ENCODE results near the gene BAG5.

Gene BAG5

GRCh38 chr14:103549361-103550311 lies 12.8 kb downstream of the BAG5 start:
- Histone ChIP-seq H3K27me3 (ENCODE audit: insufficient read depth, low read length) (no peaks in the 10 kb centered on the region), H3K4me3 (ENCODE audit: low read length) (no peak overlapping the region), H3K9ac (ENCODE audit: low read depth, low read length) (no peak overlapping the region), H3K36me3 (ENCODE audit: insufficient read depth, low read depth, low read length) (no peaks in the 10 kb centered on the region), H3K27ac (ENCODE audit: low read length) (no peak overlapping the region), H3K9me3 (ENCODE audit: insufficient read depth, low read depth, low read length) (no peaks in the 10 kb centered on the region), H3K4me1 (ENCODE audit: insufficient read depth, low read length) (no peaks in the 10 kb centered on the region)

GRCh38 chr14:103548463-103549351 lies 13.8 kb downstream of the BAG5 start:
- Histone ChIP-seq H3K9ac (ENCODE audit: low read depth, low read length) (no peak overlapping the region), H3K4me1 (ENCODE audit: insufficient read depth, low read length) (peaks cover 1% of the 10 kb centered on the region; the same call in 1 of the 2 replicates), H3K9me3 (ENCODE audit: insufficient read depth, low read depth, low read length) (no peaks in the 10 kb centered on the region), H3K4me3 (ENCODE audit: low read length) (no peak overlapping the region), H3K27me3 (ENCODE audit: insufficient read depth, low read length) (no peaks in the 10 kb centered on the region), H3K36me3 (ENCODE audit: insufficient read depth, low read depth, low read length) (no peaks in the 10 kb centered on the region), H3K27ac (ENCODE audit: low read length) (no peak overlapping the region)

- Histone ChIP-seq H3K9me3 (ENCODE audit: insufficient read depth, low read depth, low read length) (no peaks in the 10 kb centered on the region), H3K4me3 (ENCODE audit: low read length) (no peak overlapping the region), H3K27ac (ENCODE audit: low read length) (no peak overlapping the region), H3K36me3 (ENCODE audit: insufficient read depth, low read depth, low read length) (no peaks in the 10 kb centered on the region), H3K27me3 (ENCODE audit: insufficient read depth, low read length) (no peaks in the 10 kb centered on the region), H3K4me1 (ENCODE audit: insufficient read depth, low read length) (peaks cover 8% of the 10 kb centered on the region; the same call in 1 of the 2 replicates), H3K9ac (ENCODE audit: low read depth, low read length) (no peak overlapping the region)
These were observed 14.5 kb downstream of the BAG5 start for GRCh38 chr14:103547941-103548462.

GRCh38 chr14:103547455-103547940 lies 15.0 kb downstream of the BAG5 start:
- Histone ChIP-seq H3K4me1 (ENCODE audit: insufficient read depth, low read length) (peaks cover 10% of the 10 kb centered on the region; the same call in 1 of the 2 replicates), H3K36me3 (ENCODE audit: insufficient read depth, low read depth, low read length) (no peaks in the 10 kb centered on the region), H3K27ac (ENCODE audit: low read length) (no peak overlapping the region), H3K9me3 (ENCODE audit: insufficient read depth, low read depth, low read length) (no peaks in the 10 kb centered on the region), H3K27me3 (ENCODE audit: insufficient read depth, low read length) (no peaks in the 10 kb centered on the region), H3K4me3 (ENCODE audit: low read length) (no peak overlapping the region), H3K9ac (ENCODE audit: low read depth, low read length) (no peak overlapping the region)

- Histone ChIP-seq H3K27ac (ENCODE audit: low read length) (no peak overlapping the region), H3K9ac (ENCODE audit: low read depth, low read length) (no peak overlapping the region), H3K27me3 (ENCODE audit: insufficient read depth, low read length) (no peaks in the 10 kb centered on the region), H3K4me1 (ENCODE audit: insufficient read depth, low read length) (peaks cover 16% of the 10 kb centered on the region; the same call in 1 of the 2 replicates), H3K9me3 (ENCODE audit: insufficient read depth, low read depth, low read length) (no peaks in the 10 kb centered on the region), H3K36me3 (ENCODE audit: insufficient read depth, low read depth, low read length) (no peaks in the 10 kb centered on the region), H3K4me3 (ENCODE audit: low read length) (no peak overlapping the region)
These were observed 15.6 kb downstream of the BAG5 start for GRCh38 chr14:103546652-103547454.

GRCh38 chr14:103545915-103546651 lies 16.4 kb downstream of the BAG5 start:
- no peaks in the 10 kb centered on the region for H3K36me3 ChIP-seq (ENCODE audit: insufficient read depth, low read depth, low read length)
- peaks cover 17% of the 10 kb centered on the region; the same call in 1 of the 2 replicates for H3K4me1 ChIP-seq (ENCODE audit: insufficient read depth, low read length)
- no peaks in the 10 kb centered on the region for H3K9me3 ChIP-seq (ENCODE audit: insufficient read depth, low read depth, low read length)
- H3K27me3 ChIP-seq (ENCODE audit: insufficient read depth, low read length), result no peaks in the 10 kb centered on the region
- H3K27ac ChIP-seq (ENCODE audit: low read length), result no peak overlapping the region
- H3K4me3 ChIP-seq (ENCODE audit: low read length), result no peak overlapping the region
- no peak overlapping the region for H3K9ac ChIP-seq (ENCODE audit: low read depth, low read length)

- H3K4me1 ChIP-seq (ENCODE audit: insufficient read depth, low read length), result peaks cover 17% of the 10 kb centered on the region; the same call in 1 of the 2 replicates
- no peak overlapping the region for H3K9ac ChIP-seq (ENCODE audit: low read depth, low read length)
- no peaks in the 10 kb centered on the region for H3K9me3 ChIP-seq (ENCODE audit: insufficient read depth, low read depth, low read length)
- no peak overlapping the region for H3K4me3 ChIP-seq (ENCODE audit: low read length)
- H3K27me3 ChIP-seq (ENCODE audit: insufficient read depth, low read length), result no peaks in the 10 kb centered on the region
- no peaks in the 10 kb centered on the region for H3K36me3 ChIP-seq (ENCODE audit: insufficient read depth, low read depth, low read length)
- no peak overlapping the region for H3K27ac ChIP-seq (ENCODE audit: low read length)
These were observed 17.1 kb downstream of the BAG5 start for GRCh38 chr14:103545219-103545914.

- Histone ChIP-seq H3K9ac (ENCODE audit: low read depth, low read length) (no peak overlapping the region), H3K4me1 (ENCODE audit: insufficient read depth, low read length) (peaks cover 17% of the 10 kb centered on the region; the same call in 1 of the 2 replicates), H3K27ac (ENCODE audit: low read length) (no peak overlapping the region), H3K9me3 (ENCODE audit: insufficient read depth, low read depth, low read length) (no peaks in the 10 kb centered on the region), H3K4me3 (ENCODE audit: low read length) (no peak overlapping the region), H3K36me3 (ENCODE audit: insufficient read depth, low read depth, low read length) (no peaks in the 10 kb centered on the region), H3K27me3 (ENCODE audit: insufficient read depth, low read length) (no peaks in the 10 kb centered on the region; the same call in 1 of the 2 replicates)
These were observed 17.9 kb downstream of the BAG5 start for GRCh38 chr14:103544388-103545218.

GRCh38 chr14:103543721-103544387 lies 18.6 kb downstream of the BAG5 start:
- Histone ChIP-seq H3K4me3 (ENCODE audit: low read length) (no peak overlapping the region), H3K27ac (ENCODE audit: low read length) (peak overlapping the region; percentile 22), H3K27me3 (ENCODE audit: insufficient read depth, low read length) (peaks cover 7% of the 10 kb centered on the region; the same call in 1 of the 2 replicates), H3K36me3 (ENCODE audit: insufficient read depth, low read depth, low read length) (no peaks in the 10 kb centered on the region), H3K9ac (ENCODE audit: low read depth, low read length) (peak overlapping the region; percentile 86; the same call in 1 of the 2 replicates), H3K9me3 (ENCODE audit: insufficient read depth, low read depth, low read length) (no peaks in the 10 kb centered on the region), H3K4me1 (ENCODE audit: insufficient read depth, low read length) (peaks cover 17% of the 10 kb centered on the region; the same call in 1 of the 2 replicates)
